ENCODE measurements around the gene INPP5F.

- TF ChIP-seq CTCF (IDR thresholded peaks at IDR 0.05; ENCODE audit: low read length) (no peak), EZH2 (IDR thresholded peaks at IDR 0.05; ENCODE audit: borderline replicate concordance, low read length) (no peak)
These were observed 47.7 kb upstream of the INPP5F start for GRCh38 chr10:119677904-119678755.
